Lower lobe of right lung (tissue), 2 donors: ENCODE results near the gene ZC3H12D. TPM values are rescaled to one million over a fixed set of nuclear protein-coding genes. Genes with fewer than 3 reads are reported as not detected.

Experiments used
- ATAC-seq, 2 donors: fragments of 200-7000 bp; cut with Tn5 transposase; one replicate each; pipeline ENCODE4 v1.9.1; 2020 to 2022; ENCODE audit warnings: mild to moderate bottlenecking in 2 of 2, moderate library complexity in 2 of 2
- DNase-seq: peaks from one replicate; pipeline ENCODE4 v3.0.0-alpha.2; 2020
- H3K27ac ChIP-seq: fragments of 200-600 bp; one replicate; pipeline ENCODE4 v1.8.0; 2022
- H3K27me3 ChIP-seq: fragments of 200-600 bp; one replicate; pipeline ENCODE4 v1.8.0; 2022; ENCODE audit warnings: low read depth
- H3K36me3 ChIP-seq: fragments of 200-600 bp; one replicate; pipeline ENCODE4 v1.8.0; 2022; ENCODE audit warnings: mild to moderate bottlenecking
- H3K4me1 ChIP-seq: fragments of 200-600 bp; one replicate; pipeline ENCODE4 v1.8.0; 2022
- H3K4me3 ChIP-seq: fragments of 200-600 bp; one replicate; pipeline ENCODE4 v1.8.0; 2022; ENCODE audit warnings: mild to moderate bottlenecking
- H3K9me3 ChIP-seq: fragments of 200-600 bp; one replicate; pipeline ENCODE4 v1.8.0; 2022
- CTCF ChIP-seq: fragments of 200-600 bp; IDR thresholded peaks from one replicate; pipeline ENCODE4 v1.8.0; 2022; ENCODE audit warnings: antibody characterized with exemption, mild to moderate bottlenecking
- intact Hi-C: fragments of 100-400 bp; cut with DNase I; formaldehyde crosslinking; loops from one replicate; pipeline ENCODE4 v1.11.0; 2022
- total RNA-seq: library from RNA; stranded (reverse); fragmentation: NEBNext Ultra II Directional; extraction: Animal tissue kit (Norgen Biotek cat#: 25700); gene quantifications from one replicate; pipeline ENCODE4 v1.2.1, GENCODE V29; 2021
- donor health status: DM: no; HTN: yes; CAD: no; lungs with severe emphysema.

ZC3H12D gene
- total RNA-seq, 1 donor from 2014 or later: 2.6 TPM

- Histone ChIP-seq H3K27ac (no peak overlapping the region), H3K9me3 (no peaks in the 10 kb centered on the region), H3K4me1 (no peaks in the 10 kb centered on the region), H3K27me3 (no peaks in the 10 kb centered on the region), H3K36me3 (peaks cover 70% of the 10 kb centered on the region), H3K4me3 (no peak overlapping the region)
- intact Hi-C loops: no loop called here
- no peak for DNase-seq
- no peak for ATAC-seq
- TF ChIP-seq CTCF: no peak
Observed at GRCh38 chr6:149508485-149508884, 23.7 kb upstream of the ZC3H12D start.

GRCh38 chr6:149503872-149504271 is 19.1 kb upstream of the ZC3H12D start:
- Histone ChIP-seq H3K36me3 (peaks cover 52% of the 10 kb centered on the region), H3K4me1 (no peaks in the 10 kb centered on the region), H3K27ac (no peak overlapping the region), H3K27me3 (no peaks in the 10 kb centered on the region), H3K9me3 (no peaks in the 10 kb centered on the region), H3K4me3 (no peak overlapping the region)
- no peak for DNase-seq
- intact Hi-C loops: no loop called here
- no peak for ATAC-seq
- no peak for TF ChIP-seq CTCF

GRCh38 chr6:149503276-149503675 is 18.5 kb upstream of the ZC3H12D start:
- Histone ChIP-seq H3K36me3 (peaks cover 52% of the 10 kb centered on the region), H3K27me3 (no peaks in the 10 kb centered on the region), H3K9me3 (no peaks in the 10 kb centered on the region), H3K4me3 (no peak overlapping the region), H3K27ac (no peak overlapping the region), H3K4me1 (no peaks in the 10 kb centered on the region)
- TF ChIP-seq CTCF: no peak
- ATAC-seq: no peak
- no peak for DNase-seq
- intact Hi-C loops: no loop called here

- intact Hi-C loops: no loop called here
- Histone ChIP-seq H3K4me1 (no peaks in the 10 kb centered on the region), H3K27ac (no peak overlapping the region), H3K27me3 (no peaks in the 10 kb centered on the region), H3K9me3 (no peaks in the 10 kb centered on the region), H3K4me3 (no peak overlapping the region), H3K36me3 (peaks cover 47% of the 10 kb centered on the region)
- DNase-seq: no peak
- ATAC-seq: no peak
- TF ChIP-seq CTCF: no peak
Observed at GRCh38 chr6:149501768-149502167, 17.0 kb upstream of the ZC3H12D start.

- Histone ChIP-seq H3K4me3 (no peak overlapping the region), H3K36me3 (peaks cover 41% of the 10 kb centered on the region), H3K27ac (no peak overlapping the region), H3K4me1 (no peaks in the 10 kb centered on the region), H3K9me3 (no peaks in the 10 kb centered on the region), H3K27me3 (no peaks in the 10 kb centered on the region)
- ATAC-seq (no peak), DNase-seq (no peak)
- TF ChIP-seq CTCF: no peak
- intact Hi-C loops: no loop called here
Observed at GRCh38 chr6:149501201-149501600, 16.4 kb upstream of the ZC3H12D start.

- intact Hi-C loops: no loop called here
- no peak overlapping the region for H3K27ac ChIP-seq
- H3K9me3 ChIP-seq: no peaks in the 10 kb centered on the region
- no peak for DNase-seq
- no peaks in the 10 kb centered on the region for H3K27me3 ChIP-seq
- peaks cover 30% of the 10 kb centered on the region for H3K36me3 ChIP-seq
- ATAC-seq: no peak
- no peak overlapping the region for H3K4me3 ChIP-seq
- H3K4me1 ChIP-seq: no peaks in the 10 kb centered on the region
- TF ChIP-seq CTCF: no peak
Observed at GRCh38 chr6:149500096-149500495, 15.3 kb upstream of the ZC3H12D start.
